HG02798 (cell line): ENCODE measurements around the gene CSNK1E.

Experiments used
- ATAC-seq: cut with Tn5 transposase; IDR thresholded peaks from one replicate; pipeline ENCODE4 v1.9.1; 2021; ENCODE audit warnings: mild to moderate bottlenecking; ENCODE audit not compliant: unreplicated experiment, poor library complexity

CSNK1E gene

DNA sequence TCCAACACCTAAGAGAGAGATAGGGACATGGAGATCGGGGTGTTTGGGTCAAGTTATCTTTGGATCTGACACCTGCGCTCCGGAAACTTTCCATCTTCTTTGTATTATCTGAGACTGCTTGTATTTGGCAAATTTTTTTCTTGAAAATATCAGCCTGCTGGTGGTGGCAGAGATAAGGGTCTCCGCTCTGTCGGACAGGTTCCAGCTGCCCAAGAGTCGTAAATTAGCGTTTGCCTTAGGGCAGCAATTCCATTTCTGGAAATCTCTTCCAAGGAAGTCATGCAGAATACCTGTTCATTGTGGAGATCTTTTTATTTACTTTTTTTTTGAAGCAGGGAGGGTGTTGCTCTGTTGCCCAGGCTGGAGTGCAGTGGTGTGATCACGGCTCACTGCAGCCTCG, 19.5 kb upstream of the CSNK1E start:
- ATAC-seq = no peak

DNA sequence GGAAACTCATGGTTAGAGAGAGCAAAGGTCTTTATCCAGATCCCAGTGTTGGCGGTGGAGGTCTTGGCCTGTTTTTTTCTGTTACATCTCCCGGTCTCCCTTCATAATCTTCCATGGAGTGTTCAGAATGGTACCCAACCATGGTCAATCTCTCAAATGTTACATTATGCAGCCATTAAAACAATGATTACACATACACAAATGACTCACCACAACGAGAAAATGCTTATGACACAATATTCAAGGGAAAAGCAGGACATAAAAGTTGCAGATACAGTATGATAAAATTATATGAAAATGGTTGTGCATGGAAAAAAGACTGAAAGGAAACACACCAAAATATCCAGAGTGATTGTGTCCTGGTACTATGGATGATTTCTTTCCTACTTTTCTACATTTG, 17.8 kb upstream of the CSNK1E start:
- no peak for ATAC-seq

GRCh38 chr22:38327805-38328204, 10.6 kb upstream of the CSNK1E start:
- ATAC-seq = no peak

GRCh38 chr22:38327396-38327795, 10.2 kb upstream of the CSNK1E start:
- no peak for ATAC-seq

GRCh38 chr22:38325587-38325986, 8.4 kb upstream of the CSNK1E start:
- no peak for ATAC-seq

- no peak for ATAC-seq
Measured at GRCh38 chr22:38320605-38321402, 3.6 kb upstream of the CSNK1E start.

DNA sequence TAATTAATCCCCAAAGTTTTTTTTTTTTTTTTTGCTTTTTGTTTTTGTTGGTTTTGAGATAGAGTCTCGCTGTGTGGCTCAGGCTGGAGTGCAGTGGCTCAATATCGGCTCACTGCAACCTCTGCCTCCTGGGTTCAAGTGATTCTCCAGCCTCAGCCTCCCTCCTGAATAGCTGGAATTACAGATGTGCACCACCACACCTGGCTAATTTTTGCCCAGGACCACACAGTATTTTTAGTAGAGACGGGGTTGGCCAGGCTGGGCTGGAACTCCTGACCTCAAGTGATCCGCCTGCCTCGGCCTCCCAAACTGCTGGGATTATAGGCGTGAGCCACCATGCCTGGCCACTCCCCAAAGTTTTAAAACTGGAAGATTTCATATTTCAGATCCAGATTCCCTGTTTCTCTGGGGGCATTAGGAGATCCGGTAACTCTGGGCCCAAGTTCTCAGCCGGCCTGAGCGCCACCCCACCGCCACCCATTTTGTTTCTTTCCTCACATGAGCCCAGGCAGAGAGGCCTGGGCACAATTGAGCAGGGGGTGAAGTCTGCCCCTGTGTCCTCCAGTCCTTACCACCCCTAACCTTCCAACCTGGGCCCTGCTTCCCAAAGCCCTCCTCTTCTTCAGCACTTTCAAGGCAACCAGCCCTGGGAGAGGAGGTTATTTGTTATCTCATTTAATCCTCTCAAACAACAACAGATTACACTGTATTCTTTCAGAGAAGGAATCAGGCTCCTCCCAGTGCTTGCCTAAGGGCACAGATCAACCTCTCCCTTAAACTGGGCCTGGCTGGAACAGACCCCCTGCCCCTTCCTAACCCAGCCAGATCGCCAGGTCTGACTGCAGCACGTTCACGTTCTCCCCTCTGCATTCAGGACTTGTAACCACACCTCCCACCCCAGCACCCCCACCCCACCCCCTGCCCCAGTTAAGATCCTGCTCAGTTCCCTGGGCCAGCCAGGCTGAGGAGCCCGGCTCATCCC, 1.9 kb upstream of the CSNK1E start:
- no peak for ATAC-seq

DNA sequence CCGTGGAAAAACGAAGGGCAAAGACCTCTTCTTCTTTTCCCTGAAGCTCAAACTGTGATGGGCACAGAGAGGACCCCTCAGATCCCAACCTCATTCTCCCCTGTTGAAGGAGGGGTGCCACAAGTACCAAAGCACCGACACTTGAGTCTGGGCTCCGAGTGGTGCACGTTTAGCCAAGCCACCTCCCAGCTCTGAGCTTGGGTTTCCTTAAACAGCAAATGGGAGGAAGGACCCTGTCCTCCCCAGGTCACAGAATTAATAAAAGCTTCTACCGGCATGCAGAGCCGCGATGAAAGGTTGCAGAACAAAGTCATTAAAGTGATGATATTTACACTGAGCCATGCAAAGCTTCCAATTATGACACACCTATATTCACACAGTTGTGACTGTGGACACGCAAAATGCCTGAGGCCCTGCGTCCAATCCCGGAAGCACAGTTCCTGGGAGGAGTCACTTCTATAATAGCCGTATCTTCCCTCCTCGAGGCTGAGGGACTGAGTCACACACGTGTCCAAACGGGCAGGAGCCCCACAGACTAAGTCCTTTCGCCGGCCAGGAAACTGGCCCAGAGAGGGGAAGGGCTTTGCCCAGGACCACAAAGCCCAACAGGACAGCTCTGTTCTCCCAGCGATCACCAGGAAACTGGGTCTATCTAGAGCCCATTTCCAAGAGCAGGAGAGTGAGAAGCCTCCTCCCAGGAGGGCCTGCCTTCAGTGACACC, 922 bp upstream of the CSNK1E start:
- no peak for ATAC-seq

DNA sequence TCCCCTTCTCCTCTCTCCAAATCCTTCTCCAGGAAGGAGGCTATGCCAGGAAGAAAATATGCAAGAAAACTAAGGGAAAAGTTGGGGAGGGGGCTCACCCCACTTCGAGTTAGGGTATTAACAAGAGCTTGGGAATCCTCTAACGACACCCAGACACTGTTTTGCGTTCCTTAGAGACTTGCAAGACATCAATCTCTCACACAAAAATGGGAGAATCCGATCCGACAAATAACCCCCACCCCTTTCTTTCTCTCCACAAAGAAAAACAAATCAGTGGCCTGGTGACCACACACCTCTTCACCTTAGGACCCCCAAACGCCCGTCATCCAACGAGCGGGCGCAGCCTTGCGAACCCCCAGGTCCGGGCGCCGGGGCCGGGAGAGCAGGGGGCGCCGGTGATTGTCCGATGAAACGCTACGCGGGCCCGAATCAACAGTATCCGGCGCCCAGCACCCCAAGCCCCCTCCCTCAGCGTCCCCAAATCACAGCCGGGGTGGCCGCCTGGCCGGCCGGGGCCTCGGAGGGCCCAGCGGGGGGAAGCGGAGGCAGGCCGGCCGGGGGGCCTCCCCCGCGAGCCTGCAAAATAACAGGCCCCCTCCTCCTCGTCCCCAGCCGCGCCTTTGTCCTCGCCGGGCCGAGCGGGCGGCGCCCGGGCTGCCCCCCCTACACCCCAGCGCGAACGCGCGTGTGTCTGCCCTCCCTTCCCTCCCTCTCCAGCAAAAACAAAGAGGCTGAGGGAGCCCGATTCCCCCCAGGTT, 690 bp downstream of the CSNK1E start:
- peak; percentile 52 for ATAC-seq

DNA sequence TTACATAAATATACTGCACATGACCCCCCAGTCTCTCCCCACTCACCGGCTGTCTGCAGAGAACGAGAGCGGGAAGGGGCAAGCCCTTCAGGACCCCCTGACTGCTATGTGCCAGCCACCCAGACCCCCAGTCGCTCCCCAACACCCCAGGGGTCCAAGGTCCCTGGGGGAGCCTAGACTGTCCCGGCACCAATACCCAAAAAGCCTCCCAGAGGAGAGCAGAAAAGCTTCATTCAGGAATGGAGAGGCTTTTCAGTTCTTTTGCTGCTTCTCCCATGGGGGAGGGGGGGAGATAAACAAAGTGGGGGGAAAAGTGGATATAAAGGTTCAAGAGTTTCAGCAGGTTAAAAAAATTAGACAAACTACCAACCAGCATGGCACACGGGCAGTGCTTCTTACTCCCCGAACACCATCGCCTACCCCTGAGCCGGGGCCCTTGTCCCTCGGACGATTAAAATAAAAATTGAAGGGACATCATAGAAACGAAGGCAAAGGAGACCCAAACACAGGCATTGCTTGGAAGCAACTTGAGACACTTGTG, 1.3 kb downstream of the CSNK1E start:
- ATAC-seq = no peak

GRCh38 chr22:38314933-38315822, 2.1 kb downstream of the CSNK1E start:
- no peak for ATAC-seq

GRCh38 chr22:38314051-38314932, 2.9 kb downstream of the CSNK1E start:
- ATAC-seq = no peak

DNA sequence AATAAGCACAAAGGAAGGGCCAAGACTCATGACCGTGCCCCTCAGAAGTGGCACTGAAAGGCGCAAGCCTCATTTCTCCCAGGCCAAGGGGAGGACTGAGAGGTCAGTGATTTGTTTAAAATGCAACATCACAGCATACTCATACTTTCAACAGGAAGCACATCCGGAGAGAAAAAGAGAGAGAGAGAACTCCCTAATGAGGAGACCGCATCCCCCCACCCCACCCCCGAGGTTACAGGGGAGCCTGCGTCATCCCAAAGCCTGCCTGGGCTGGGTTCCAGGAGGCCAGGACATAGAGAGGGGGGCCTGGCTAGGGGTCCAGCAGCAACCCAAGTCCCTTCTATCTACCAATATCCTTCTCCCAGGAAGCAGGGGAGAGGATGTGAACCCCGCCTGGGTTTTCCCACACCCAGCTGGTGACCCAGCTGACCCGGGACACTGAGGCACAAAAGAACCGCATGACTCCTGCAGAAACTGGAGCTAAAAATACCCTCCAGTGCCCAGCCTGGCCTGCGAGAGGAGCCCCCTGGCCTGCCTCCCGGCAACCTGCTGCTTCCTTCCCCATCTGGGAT, 3.8 kb downstream of the CSNK1E start:
- ATAC-seq = no peak

DNA sequence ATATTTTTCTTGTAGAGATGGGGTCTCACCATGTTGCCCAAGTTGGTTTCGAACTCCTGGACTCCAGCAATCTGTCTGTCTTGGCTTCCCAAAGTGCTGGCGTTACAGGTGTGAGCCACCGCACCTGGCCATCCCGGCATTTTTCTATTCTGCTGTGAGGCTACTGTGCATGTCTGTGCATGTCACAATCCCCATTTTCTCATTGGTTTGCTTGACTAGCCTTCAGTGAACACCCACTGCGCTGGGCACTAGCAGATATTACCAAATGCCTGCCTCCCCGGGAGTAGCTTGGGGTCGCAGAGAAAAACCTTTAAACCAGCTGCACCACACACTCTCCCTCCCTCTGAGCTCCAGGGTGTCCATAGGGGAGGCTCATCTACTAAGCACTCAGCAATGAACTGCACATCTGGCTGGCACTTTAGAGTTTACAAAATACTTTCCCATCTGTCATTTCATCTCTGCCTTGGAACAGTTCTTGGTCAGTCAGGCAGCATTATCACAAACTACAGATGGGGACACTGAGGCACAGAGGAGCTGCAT, 4.9 kb downstream of the CSNK1E start:
- ATAC-seq = no peak

DNA sequence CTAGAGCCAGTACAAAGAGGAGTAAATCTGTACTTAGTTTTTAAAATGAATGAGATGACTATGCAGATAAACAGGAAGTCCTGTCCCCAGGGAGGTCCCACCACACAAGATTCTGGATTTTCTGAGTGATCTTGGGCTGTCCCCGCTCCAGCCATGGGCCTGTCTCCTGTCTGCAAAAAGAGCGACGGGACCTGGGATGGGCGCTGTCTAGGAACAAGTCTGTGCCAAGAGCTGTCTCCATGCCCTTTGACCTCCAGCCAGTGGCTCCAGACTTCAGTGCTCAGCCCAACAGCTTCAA, 6.0 kb downstream of the CSNK1E start:
- no peak for ATAC-seq

GRCh38 chr22:38310518-38311322, 6.5 kb downstream of the CSNK1E start:
- ATAC-seq = no peak
